HEK293 (cell line): ENCODE measurements around the gene TMEM37.

Experiments
- TCF7L2 ChIP-seq: IDR thresholded peaks from 2 replicates; pipeline ENCODE4 v1.6.1; 2011; ENCODE audit warnings: low read depth, mild to moderate bottlenecking, inconsistent platforms, low read length, moderate library complexity, borderline replicate concordance
- ZNF777 ChIP-seq: fragments of 450-650 bp; formaldehyde crosslinking; IDR thresholded peaks from 2 replicates; pipeline ENCODE4 v1.5.1; 2017; ENCODE audit warnings: missing biosample characterization, missing genetic modification characterization, borderline replicate concordance
- TF ChIP-seq, protein P1 (sequence below): fragments of 450-650 bp; formaldehyde crosslinking; IDR thresholded peaks from 2 replicates; pipeline ENCODE4 v1.5.1; 2017; ENCODE audit warnings: missing biosample characterization, missing genetic modification characterization
- TF ChIP-seq, protein P2 (sequence below): fragments of 450-650 bp; formaldehyde crosslinking; IDR thresholded peaks from 2 replicates; pipeline ENCODE4 v1.5.1; 2016; ENCODE audit warnings: missing biosample characterization, missing genetic modification characterization
- TF ChIP-seq, protein P3 (sequence below): sonication (generic); formaldehyde crosslinking; IDR thresholded peaks from 2 replicates; pipeline ENCODE4 v1.8.1; 2022; ENCODE audit warnings: mild to moderate bottlenecking, moderate library complexity, missing genetic modification reagents
- TF ChIP-seq, protein P4 (sequence below): fragments of 450-650 bp; formaldehyde crosslinking; IDR thresholded peaks from 2 replicates; pipeline ENCODE4 v1.5.1; 2016; ENCODE audit warnings: missing biosample characterization, missing genetic modification characterization

GRCh38 chr2:119423108-119423444, 8.6 kb upstream of the TMEM37 start:
- TF ChIP-seq, protein P1, sequence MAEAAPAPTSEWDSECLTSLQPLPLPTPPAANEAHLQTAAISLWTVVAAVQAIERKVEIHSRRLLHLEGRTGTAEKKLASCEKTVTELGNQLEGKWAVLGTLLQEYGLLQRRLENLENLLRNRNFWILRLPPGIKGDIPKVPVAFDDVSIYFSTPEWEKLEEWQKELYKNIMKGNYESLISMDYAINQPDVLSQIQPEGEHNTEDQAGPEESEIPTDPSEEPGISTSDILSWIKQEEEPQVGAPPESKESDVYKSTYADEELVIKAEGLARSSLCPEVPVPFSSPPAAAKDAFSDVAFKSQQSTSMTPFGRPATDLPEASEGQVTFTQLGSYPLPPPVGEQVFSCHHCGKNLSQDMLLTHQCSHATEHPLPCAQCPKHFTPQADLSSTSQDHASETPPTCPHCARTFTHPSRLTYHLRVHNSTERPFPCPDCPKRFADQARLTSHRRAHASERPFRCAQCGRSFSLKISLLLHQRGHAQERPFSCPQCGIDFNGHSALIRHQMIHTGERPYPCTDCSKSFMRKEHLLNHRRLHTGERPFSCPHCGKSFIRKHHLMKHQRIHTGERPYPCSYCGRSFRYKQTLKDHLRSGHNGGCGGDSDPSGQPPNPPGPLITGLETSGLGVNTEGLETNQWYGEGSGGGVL (tag by site-specific recombination): no peak
- TF ChIP-seq, protein P2, sequence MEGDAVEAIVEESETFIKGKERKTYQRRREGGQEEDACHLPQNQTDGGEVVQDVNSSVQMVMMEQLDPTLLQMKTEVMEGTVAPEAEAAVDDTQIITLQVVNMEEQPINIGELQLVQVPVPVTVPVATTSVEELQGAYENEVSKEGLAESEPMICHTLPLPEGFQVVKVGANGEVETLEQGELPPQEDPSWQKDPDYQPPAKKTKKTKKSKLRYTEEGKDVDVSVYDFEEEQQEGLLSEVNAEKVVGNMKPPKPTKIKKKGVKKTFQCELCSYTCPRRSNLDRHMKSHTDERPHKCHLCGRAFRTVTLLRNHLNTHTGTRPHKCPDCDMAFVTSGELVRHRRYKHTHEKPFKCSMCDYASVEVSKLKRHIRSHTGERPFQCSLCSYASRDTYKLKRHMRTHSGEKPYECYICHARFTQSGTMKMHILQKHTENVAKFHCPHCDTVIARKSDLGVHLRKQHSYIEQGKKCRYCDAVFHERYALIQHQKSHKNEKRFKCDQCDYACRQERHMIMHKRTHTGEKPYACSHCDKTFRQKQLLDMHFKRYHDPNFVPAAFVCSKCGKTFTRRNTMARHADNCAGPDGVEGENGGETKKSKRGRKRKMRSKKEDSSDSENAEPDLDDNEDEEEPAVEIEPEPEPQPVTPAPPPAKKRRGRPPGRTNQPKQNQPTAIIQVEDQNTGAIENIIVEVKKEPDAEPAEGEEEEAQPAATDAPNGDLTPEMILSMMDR (tag by site-specific recombination): no peak
- no peak for TF ChIP-seq ZNF777
- TF ChIP-seq, protein P3, sequence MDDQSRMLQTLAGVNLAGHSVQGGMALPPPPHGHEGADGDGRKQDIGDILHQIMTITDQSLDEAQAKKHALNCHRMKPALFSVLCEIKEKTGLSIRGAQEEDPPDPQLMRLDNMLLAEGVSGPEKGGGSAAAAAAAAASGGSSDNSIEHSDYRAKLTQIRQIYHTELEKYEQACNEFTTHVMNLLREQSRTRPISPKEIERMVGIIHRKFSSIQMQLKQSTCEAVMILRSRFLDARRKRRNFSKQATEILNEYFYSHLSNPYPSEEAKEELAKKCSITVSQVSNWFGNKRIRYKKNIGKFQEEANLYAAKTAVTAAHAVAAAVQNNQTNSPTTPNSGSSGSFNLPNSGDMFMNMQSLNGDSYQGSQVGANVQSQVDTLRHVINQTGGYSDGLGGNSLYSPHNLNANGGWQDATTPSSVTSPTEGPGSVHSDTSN (CRISPR knock-in tag): no peak
- TF ChIP-seq TCF7L2: no peak
- TF ChIP-seq, protein P4, sequence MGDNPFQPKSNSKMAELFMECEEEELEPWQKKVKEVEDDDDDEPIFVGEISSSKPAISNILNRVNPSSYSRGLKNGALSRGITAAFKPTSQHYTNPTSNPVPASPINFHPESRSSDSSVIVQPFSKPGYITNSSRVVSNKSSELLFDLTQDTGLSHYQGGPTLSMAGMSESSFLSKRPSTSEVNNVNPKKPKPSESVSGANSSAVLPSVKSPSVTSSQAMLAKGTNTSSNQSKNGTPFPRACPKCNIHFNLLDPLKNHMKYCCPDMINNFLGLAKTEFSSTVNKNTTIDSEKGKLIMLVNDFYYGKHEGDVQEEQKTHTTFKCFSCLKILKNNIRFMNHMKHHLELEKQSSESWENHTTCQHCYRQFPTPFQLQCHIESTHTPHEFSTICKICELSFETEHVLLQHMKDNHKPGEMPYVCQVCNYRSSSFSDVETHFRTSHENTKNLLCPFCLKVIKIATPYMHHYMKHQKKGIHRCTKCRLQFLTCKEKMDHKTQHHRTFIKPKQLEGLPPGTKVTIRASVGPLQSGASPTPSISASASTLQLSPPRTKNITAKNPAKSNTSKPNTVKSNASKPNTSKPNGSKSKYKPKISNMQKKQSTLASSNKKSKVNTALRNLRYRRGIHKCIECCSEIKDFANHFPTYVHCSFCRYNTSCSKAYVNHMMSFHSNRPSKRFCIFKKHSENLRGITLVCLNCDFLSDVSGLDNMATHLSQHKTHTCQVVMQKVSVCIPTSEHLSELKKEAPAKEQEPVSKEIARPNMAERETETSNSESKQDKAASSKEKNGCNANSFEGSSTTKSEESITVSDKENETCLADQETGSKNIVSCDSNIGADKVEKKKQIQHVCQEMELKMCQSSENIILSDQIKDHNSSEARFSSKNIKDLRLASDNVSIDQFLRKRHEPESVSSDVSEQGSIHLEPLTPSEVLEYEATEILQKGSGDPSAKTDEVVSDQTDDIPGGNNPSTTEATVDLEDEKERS (tag by site-specific recombination): no peak
